Mesendoderm (in vitro differentiated cells): Measurements from ENCODE around the gene GRAMD1A.
A peak's percentile ranks its signal among the peaks of the same experiment; 100 is the strongest.
"Not testable (repeated sequence)": the region's sequence is repeated elsewhere in the genome, so short reads cannot be mapped to it uniquely, and the experiment has no call there.

Source experiments
- DNase-seq: peaks from one replicate; pipeline ENCODE4 v3.0.0; 2013
- H2AK5ac ChIP-seq: 2 replicates; pipeline ENCODE4 v1.6.1; 2013; ENCODE audit warnings: low read length, inconsistent platforms
- H2BK120ac ChIP-seq: 2 replicates; pipeline ENCODE4 v1.6.1; 2013; ENCODE audit warnings: low read depth, mild to moderate bottlenecking, low read length, moderate library complexity, mixed read lengths
- H2BK15ac ChIP-seq: replicated peaks from 2 replicates; pipeline ENCODE4 v1.6.1; 2013; ENCODE audit warnings: low read depth, mild to moderate bottlenecking, moderate library complexity
- H2BK5ac ChIP-seq: 2 replicates; pipeline ENCODE4 v1.6.1; 2013; ENCODE audit warnings: low read length, inconsistent platforms
- H3K18ac ChIP-seq: 2 replicates; pipeline ENCODE4 v1.6.1; 2013; ENCODE audit warnings: mild to moderate bottlenecking, low read length, mixed read lengths
- H3K23ac ChIP-seq: one replicate; pipeline ENCODE4 v1.6.1; 2013; ENCODE audit warnings: low read length
- H3K27ac ChIP-seq: 2 replicates; pipeline ENCODE4 v1.5.1; 2013; ENCODE audit warnings: low read depth, mild to moderate bottlenecking, inconsistent platforms, low read length, moderate library complexity
- H3K27me3 ChIP-seq: 2 replicates; pipeline ENCODE4 v1.6.1; 2013; ENCODE audit warnings: low read length, control low read depth, mild to moderate bottlenecking, inconsistent platforms; ENCODE audit not compliant: insufficient read depth, poor library complexity
- H3K36me3 ChIP-seq: 2 replicates; pipeline ENCODE4 v1.6.1; 2013; ENCODE audit warnings: low read length, inconsistent platforms; ENCODE audit not compliant: control insufficient read depth, insufficient read depth
- H3K4ac ChIP-seq: one replicate; pipeline ENCODE4 v1.6.1; 2013; ENCODE audit warnings: low read depth, mild to moderate bottlenecking, low read length, moderate library complexity
- H3K4me1 ChIP-seq: 2 replicates; pipeline ENCODE4 v1.6.1; 2013; ENCODE audit warnings: low read depth, low read length, inconsistent platforms; ENCODE audit not compliant: control insufficient read depth
- H3K4me2 ChIP-seq: 2 replicates; pipeline ENCODE4 v1.6.1; 2013; ENCODE audit warnings: low read length
- H3K4me3 ChIP-seq: 2 replicates; pipeline ENCODE4 v1.5.1; 2013; ENCODE audit warnings: mild to moderate bottlenecking, low read length
- H3K56ac ChIP-seq: one replicate; pipeline ENCODE4 v1.6.1; 2013; ENCODE audit warnings: low read length
- H3K79me1 ChIP-seq: 2 replicates; pipeline ENCODE4 v1.6.1; 2013; ENCODE audit warnings: low read length, inconsistent platforms
- H3K79me2 ChIP-seq: 2 replicates; pipeline ENCODE4 v1.6.1; 2013; ENCODE audit warnings: mild to moderate bottlenecking, low read length; ENCODE audit not compliant: control insufficient read depth, insufficient read depth
- H3K9ac ChIP-seq: 2 replicates; pipeline ENCODE4 v1.6.1; 2013; ENCODE audit warnings: low read length, inconsistent platforms
- H4K5ac ChIP-seq: one replicate; pipeline ENCODE4 v1.6.1; 2013; ENCODE audit warnings: low read length
- H4K8ac ChIP-seq: one replicate; pipeline ENCODE4 v1.6.1; 2013; ENCODE audit warnings: low read depth, mild to moderate bottlenecking, control low read depth, low read length, moderate library complexity
- WGBS: extraction: QIAGEN DNeasy Blood & Tissue Kit; methylation state at CpG from one replicate; pipeline ENCODE4 v1.1.7; 2013; ENCODE audit warnings: low lambda C conversion rate, missing lambda C conversion rate; ENCODE audit not compliant: insufficient coverage; ENCODE audit errors: extremely low coverage; 5-methylcytosine and 5-hydroxymethylcytosine counted together

GRAMD1A gene

GRCh38 chr19:35045667-35046300, 45.7 kb downstream of the GRAMD1A start:
- Histone ChIP-seq H3K79me1 (peaks cover 4% of the 10 kb centered on the region), H3K4ac (no peak overlapping the region), H3K79me2 (no peaks in the 10 kb centered on the region), H3K4me3 (no peak overlapping the region), H4K5ac (no peak overlapping the region), H3K56ac (no peak overlapping the region), H2BK15ac (no peak overlapping the region), H3K23ac (no peak overlapping the region), H3K27ac (no peak overlapping the region), H3K27me3 (no peaks in the 10 kb centered on the region), H2AK5ac (no peak overlapping the region), H2BK5ac (no peak overlapping the region), H4K8ac (no peak overlapping the region), H3K36me3 (no peaks in the 10 kb centered on the region), H3K9ac (no peak overlapping the region), H2BK120ac (no peak overlapping the region), H3K18ac (no peak overlapping the region), H3K4me2 (no peak overlapping the region), H3K4me1 (peaks cover 5% of the 10 kb centered on the region)
- peak; percentile 80 for DNase-seq
- no CpG with 5 or more reads among the region's 10 CpGs for WGBS

GRCh38 chr19:35046461-35046860, 46.3 kb downstream of the GRAMD1A start:
- no peak overlapping the region for H4K8ac ChIP-seq
- no peak for DNase-seq
- H3K4me2 ChIP-seq = no peak overlapping the region
- peaks cover 4% of the 10 kb centered on the region for H3K4me1 ChIP-seq
- no peak overlapping the region for H3K18ac ChIP-seq
- H3K79me2 ChIP-seq = no peaks in the 10 kb centered on the region
- H3K4me3 ChIP-seq = no peak overlapping the region
- peaks cover 4% of the 10 kb centered on the region for H3K79me1 ChIP-seq
- H3K27ac ChIP-seq = no peak overlapping the region
- no peak overlapping the region for H4K5ac ChIP-seq
- no peak overlapping the region for H3K23ac ChIP-seq
- H3K56ac ChIP-seq = no peak overlapping the region
- no peaks in the 10 kb centered on the region for H3K27me3 ChIP-seq
- no peak overlapping the region for H2BK5ac ChIP-seq
- no peak overlapping the region for H2AK5ac ChIP-seq
- H3K9ac ChIP-seq = no peak overlapping the region
- WGBS = no CpG with 5 or more reads among the region's 5 CpGs
- H3K36me3 ChIP-seq = no peaks in the 10 kb centered on the region
- no peak overlapping the region for H2BK15ac ChIP-seq
- no peak overlapping the region for H3K4ac ChIP-seq
- H2BK120ac ChIP-seq = no peak overlapping the region

GRCh38 chr19:35048911-35049411, 48.8 kb downstream of the GRAMD1A start:
- Histone ChIP-seq H3K4me3 (no peak overlapping the region), H3K27me3 (no peaks in the 10 kb centered on the region), H3K4me1 (no peaks in the 10 kb centered on the region), H4K5ac (no peak overlapping the region), H3K23ac (no peak overlapping the region), H2BK15ac (no peak overlapping the region), H3K79me1 (peaks cover 4% of the 10 kb centered on the region), H2BK5ac (no peak overlapping the region), H3K4ac (no peak overlapping the region), H2BK120ac (no peak overlapping the region), H3K79me2 (no peaks in the 10 kb centered on the region), H2AK5ac (no peak overlapping the region), H3K56ac (no peak overlapping the region), H4K8ac (no peak overlapping the region), H3K27ac (no peak overlapping the region), H3K18ac (no peak overlapping the region), H3K36me3 (no peaks in the 10 kb centered on the region), H3K9ac (no peak overlapping the region), H3K4me2 (no peak overlapping the region)
- DNase-seq = no peak
- no CpG with 5 or more reads among the region's 12 CpGs for WGBS

GRCh38 chr19:35049456-35049855, 49.3 kb downstream of the GRAMD1A start:
- no peak for DNase-seq
- Histone ChIP-seq H3K56ac (no peak overlapping the region), H3K4me2 (no peak overlapping the region), H2BK120ac (no peak overlapping the region), H2BK5ac (no peak overlapping the region), H3K4me3 (no peak overlapping the region), H3K79me2 (no peaks in the 10 kb centered on the region), H3K4ac (no peak overlapping the region), H3K79me1 (peaks cover 2% of the 10 kb centered on the region), H4K5ac (no peak overlapping the region), H3K27ac (no peak overlapping the region), H3K4me1 (no peaks in the 10 kb centered on the region), H3K36me3 (no peaks in the 10 kb centered on the region), H3K27me3 (no peaks in the 10 kb centered on the region), H3K23ac (no peak overlapping the region), H3K18ac (no peak overlapping the region), H4K8ac (no peak overlapping the region), H3K9ac (no peak overlapping the region), H2BK15ac (no peak overlapping the region), H2AK5ac (no peak overlapping the region)
- no CpG with 5 or more reads among the region's 5 CpGs for WGBS

GRCh38 chr19:35050662-35051061, 50.5 kb downstream of the GRAMD1A start:
- not testable (repeated sequence) for H3K4me3 ChIP-seq, H3K56ac ChIP-seq, H2BK15ac ChIP-seq, H3K18ac ChIP-seq, H3K27me3 ChIP-seq, H3K27ac ChIP-seq, H4K8ac ChIP-seq, H3K4me1 ChIP-seq, H3K9ac ChIP-seq, H3K4me2 ChIP-seq, DNase-seq, H2AK5ac ChIP-seq, H4K5ac ChIP-seq, H3K4ac ChIP-seq, H3K23ac ChIP-seq, H3K79me2 ChIP-seq, H3K79me1 ChIP-seq, H3K36me3 ChIP-seq, H2BK120ac ChIP-seq, H2BK5ac ChIP-seq
- no CpG with 5 or more reads among the region's 2 CpGs for WGBS

GRCh38 chr19:35051268-35051667, 51.1 kb downstream of the GRAMD1A start:
- H3K4ac ChIP-seq, H2BK5ac ChIP-seq, H3K79me1 ChIP-seq, H3K18ac ChIP-seq, H3K4me3 ChIP-seq, DNase-seq, H3K9ac ChIP-seq, H3K4me1 ChIP-seq, H2AK5ac ChIP-seq, H4K5ac ChIP-seq, H3K27ac ChIP-seq, H3K36me3 ChIP-seq, H3K4me2 ChIP-seq, H2BK15ac ChIP-seq, H3K56ac ChIP-seq, H3K23ac ChIP-seq, H3K79me2 ChIP-seq, H4K8ac ChIP-seq, H2BK120ac ChIP-seq, H3K27me3 ChIP-seq: not testable (repeated sequence)
- no CpG with 5 or more reads among the region's 4 CpGs for WGBS
